GM19023 (cell line): ENCODE results near the gene HIPK2.
A peak's percentile ranks its signal among the peaks of the same experiment; 100 is the strongest.

ENCODE experiments used
- ATAC-seq: cut with Tn5 transposase; IDR thresholded peaks from one replicate; pipeline ENCODE4 v1.9.1; 2021; ENCODE audit warnings: mild to moderate bottlenecking, moderate library complexity; ENCODE audit not compliant: unreplicated experiment

HIPK2 gene

DNA sequence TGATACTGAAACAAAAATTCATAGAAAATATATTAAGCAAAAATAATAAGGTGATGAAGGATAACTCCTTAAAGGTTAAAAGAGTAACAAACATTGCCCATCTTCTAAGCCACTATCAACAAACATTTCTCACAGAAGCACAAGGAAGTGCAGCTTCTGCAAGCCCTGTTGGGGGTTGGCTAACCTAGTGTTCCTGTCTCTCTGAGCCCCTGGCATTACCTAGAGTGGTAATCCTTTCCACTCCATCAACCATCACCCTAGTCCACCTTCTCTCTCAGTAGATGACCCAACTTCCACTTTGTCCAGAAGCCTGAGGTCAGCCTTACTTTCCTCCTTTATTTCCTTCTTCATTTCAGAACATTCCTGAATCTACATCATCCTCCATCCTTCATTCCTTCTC, 59.7 kb downstream of the HIPK2 start:
- ATAC-seq: no peak

DNA sequence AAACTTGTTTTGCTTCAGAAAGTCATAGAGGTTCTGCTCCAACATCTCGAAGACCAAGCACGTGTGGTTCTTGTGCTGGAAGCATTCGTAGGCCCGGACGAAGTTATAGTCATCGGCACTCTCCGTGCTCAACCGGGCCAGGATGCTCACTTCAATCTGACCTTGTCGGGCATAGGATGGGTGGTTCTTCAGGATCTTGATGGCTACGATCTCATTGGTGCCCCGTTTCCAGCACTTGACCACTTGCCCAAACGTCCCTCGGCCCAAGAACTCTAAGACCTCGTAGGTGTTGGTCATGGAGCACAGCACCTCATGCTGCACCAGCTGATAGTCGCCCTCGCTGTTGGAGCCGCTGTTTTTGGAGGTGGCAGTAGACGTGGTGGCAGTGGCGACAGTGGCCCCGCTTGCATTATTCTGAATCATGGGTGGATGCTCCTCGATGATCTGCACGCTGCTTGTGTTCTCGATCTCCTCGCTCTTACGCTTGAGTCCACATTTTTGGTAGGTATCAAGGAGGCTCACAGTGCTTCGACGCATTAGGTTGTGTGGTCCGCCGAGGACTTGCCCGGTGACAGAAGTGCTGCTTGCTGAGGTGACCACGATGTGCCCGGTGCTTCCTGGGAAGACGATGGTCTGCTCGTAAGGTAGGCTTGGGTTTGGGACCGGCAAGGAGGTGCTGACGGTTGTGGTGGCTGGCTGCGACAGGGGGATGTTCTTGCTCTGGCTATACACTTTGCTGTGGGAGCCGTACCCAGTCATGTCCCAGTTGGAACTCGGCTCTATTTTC, 61.4 kb downstream of the HIPK2 start:
- ATAC-seq: no peak

- no peak for ATAC-seq
Measured at GRCh38 chr7:139715194-139715815, 62.5 kb downstream of the HIPK2 start.

- peak; percentile 94 for ATAC-seq
Measured at GRCh38 chr7:139714163-139714901, 63.5 kb downstream of the HIPK2 start.

- ATAC-seq: no peak
Measured at GRCh38 chr7:139713526-139714162, 64.2 kb downstream of the HIPK2 start.

- no peak for ATAC-seq
Measured at GRCh38 chr7:139713061-139713460, 64.7 kb downstream of the HIPK2 start.

DNA sequence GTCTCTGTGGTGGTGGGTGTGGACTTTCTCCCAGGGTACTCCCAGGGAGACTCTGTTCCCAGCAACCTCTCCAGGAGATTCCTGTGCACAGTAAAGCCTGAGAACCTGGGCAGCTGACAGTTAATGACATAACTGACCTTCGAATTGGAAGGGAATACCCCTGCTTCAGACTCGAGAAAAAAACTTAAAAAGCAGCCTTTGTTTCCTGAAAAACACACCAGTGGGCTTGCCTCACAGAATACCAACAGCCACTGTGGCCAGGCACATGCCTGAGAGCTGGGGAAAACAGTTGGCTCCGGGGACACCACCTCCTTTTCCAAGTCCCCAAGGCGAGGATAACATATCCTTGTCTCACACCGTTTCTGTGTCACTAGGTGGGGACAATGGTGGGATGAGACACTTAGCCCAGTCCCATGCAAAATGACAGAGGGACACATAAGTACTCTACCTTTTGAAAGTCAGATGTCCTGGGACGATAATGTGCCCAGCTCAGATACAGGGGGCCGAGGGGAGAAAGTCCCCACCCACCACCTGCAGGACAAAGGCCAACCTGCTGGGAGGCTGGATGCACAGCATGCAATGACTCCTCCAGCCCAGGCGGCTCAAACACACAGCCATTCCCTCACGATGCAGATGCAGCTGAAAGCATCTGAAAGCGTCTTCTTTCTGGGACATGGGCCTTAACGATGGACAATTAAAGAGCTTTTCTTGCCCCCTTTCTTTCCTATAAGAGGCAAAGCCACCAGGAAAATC, 65.6 kb downstream of the HIPK2 start:
- ATAC-seq: no peak

DNA sequence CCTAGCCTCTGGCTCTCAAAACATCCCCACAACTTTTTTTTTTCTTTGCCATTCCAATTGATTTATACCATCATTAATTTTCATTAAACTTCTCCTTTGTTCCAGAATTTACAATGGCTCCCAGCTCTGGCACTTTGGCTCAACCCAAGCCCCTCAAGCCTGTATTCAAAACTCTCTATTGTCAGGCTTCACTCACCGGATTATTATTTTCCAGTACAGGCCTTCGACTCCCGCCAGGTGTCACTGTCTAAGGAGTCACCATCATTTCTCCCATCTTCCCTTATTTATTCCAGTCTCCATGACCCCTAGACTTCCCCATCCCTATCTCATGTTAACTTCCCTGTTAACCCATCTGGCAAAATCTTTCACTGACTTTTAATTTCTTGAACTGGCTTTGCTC, 67.8 kb downstream of the HIPK2 start:
- ATAC-seq: no peak

- ATAC-seq: no peak
Measured at GRCh38 chr7:139709485-139709884, 68.3 kb downstream of the HIPK2 start.

- ATAC-seq: peak; percentile 91
Measured at GRCh38 chr7:139708541-139708940, 69.3 kb downstream of the HIPK2 start.

DNA sequence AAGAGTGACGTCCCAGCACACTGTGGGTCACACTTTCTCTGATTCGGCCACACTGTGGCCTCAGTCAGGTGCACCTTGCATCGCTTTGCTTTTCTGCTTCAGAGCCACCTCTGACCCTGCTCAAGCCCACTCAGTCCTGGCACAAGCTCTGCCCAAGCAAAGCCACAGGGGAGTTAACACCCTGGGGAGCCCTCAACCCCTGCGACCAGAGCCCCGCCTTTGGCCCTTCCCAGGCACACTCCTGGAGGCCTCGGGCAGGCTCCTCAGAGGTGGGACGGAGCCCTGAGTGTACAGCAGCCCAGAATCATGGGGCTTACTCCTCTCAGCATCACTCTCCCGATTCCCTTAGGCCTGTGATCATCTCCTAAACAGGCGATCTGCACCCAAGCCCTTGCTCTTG, 71.0 kb downstream of the HIPK2 start:
- ATAC-seq: no peak

GRCh38 chr7:139704308-139704879, 73.4 kb downstream of the HIPK2 start:
- ATAC-seq: no peak

- ATAC-seq: peak; percentile 8
Measured at GRCh38 chr7:139703487-139704307, 74.1 kb downstream of the HIPK2 start.

- ATAC-seq: peak; percentile 78
Measured at GRCh38 chr7:139702811-139703486, 74.8 kb downstream of the HIPK2 start.

DNA sequence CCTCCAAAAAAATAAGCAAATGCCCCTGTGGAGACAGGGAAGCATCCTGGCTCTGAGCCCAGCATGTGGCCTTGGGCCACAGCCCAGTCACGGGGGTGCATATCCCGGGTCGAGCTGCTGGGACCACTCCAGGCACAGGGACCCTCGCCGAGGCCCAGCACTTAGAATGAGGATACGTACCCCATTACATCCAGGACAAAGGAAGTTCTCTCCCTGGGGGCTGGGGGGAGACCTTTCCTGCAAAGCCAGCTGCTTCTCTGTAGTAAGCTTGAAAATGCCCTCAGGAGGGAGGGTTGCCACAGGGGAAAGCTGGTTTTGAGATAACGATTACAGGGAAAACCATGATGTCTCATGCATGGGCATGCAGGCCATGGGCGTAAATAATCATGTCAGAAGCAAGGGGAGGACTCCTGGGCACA, 75.5 kb downstream of the HIPK2 start:
- no peak for ATAC-seq

- ATAC-seq: no peak
Measured at GRCh38 chr7:139701908-139702307, 75.9 kb downstream of the HIPK2 start.

DNA sequence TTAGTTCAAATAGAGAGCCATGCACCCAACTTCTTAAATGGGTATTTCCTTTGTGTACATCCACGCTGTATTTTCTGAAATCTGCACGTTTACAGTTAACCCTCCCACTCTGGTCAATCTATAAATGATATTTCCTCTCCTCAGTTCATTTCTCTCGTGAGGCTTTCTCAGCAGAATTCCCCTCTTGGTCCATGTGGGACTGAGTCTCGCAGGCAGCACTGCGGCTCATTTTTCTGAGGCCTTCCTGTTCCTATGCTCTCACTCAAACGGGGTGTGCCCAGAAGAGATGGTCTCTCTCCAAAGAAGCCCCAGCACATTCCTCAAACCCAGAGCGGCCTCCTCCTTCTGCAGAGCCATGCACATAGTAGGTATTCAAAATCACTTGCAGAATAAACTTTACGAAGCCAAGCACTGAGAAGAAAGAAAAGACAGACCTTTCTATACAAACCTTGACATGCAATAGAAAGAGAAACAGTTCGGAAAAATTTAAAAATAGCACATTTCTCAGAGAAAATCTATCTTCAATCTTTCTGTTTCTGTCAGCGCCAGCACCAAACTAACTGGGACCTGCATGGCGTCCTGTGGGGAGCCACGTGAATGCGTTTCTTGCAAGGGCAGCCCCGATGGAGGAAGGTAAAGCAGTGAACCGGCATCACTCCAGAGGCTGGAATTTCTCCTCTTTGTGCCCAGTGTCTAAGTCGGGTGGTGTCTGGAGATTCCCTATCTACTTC, 77.1 kb downstream of the HIPK2 start:
- ATAC-seq: no peak
